A673 (cell line): Measurements from ENCODE around the gene WDPCP.
"Not testable (repeated sequence)": the region's sequence is repeated elsewhere in the genome, so short reads cannot be mapped to it uniquely, and the experiment has no call there.

Experiments used
- CTCF ChIP-seq: fragments of 300-800, 200-600 bp; sonication (generic); conservative IDR thresholded peaks from 2 replicates; pipeline ENCODE4 v1.5.1; 2017; ENCODE audit warnings: low read depth, mild to moderate bottlenecking, antibody characterized with exemption, low read length, moderate library complexity, mixed read lengths
- EZH2 ChIP-seq: fragments of 200-600 bp; sonication (generic); IDR thresholded peaks from 2 replicates; pipeline ENCODE4 v1.6.1; 2017; ENCODE audit warnings: borderline replicate concordance, low read depth, mild to moderate bottlenecking, mixed read lengths, antibody characterized with exemption, low read length; ENCODE audit not compliant: poor library complexity, severe bottlenecking

DNA sequence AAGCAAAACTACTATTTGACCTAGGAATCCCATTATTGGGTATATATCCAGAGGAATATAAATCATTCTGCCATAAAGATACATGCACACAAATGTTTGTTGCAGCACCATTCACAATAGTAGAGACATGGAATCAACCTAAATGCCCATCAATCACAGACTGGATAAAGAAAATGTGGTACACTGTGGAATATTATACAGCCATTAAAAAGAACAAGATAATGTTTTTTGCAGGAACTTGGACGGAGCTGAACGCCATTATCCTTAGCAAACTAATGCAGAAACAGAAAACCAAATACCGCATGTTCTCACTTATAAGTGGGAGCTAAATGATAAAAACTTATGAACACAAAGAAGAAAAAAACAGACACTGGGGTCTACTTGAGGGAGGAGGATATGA is 185.4 kb downstream of the WDPCP start:
- TF ChIP-seq CTCF, EZH2: not testable (repeated sequence)
